Parathyroid adenoma (tissue), 2 donors: ENCODE results near the gene PTCHD4.

Experiments used
- H2AFZ ChIP-seq: fragments of 300-600 bp; sonication (generic); one replicate; pipeline ENCODE4 v1.7.0; 2017; ENCODE audit warnings: antibody characterized with exemption, mild to moderate bottlenecking
- H3K27ac ChIP-seq: fragments of 300-600 bp; sonication (generic); one replicate; pipeline ENCODE4 v1.7.0; 2017
- H3K27me3 ChIP-seq: fragments of 300-600 bp; sonication (generic); one replicate; pipeline ENCODE4 v1.7.0; 2017; ENCODE audit warnings: low read length; ENCODE audit not compliant: control insufficient read depth, insufficient read depth
- H3K36me3 ChIP-seq: fragments of 300-600 bp; sonication (generic); one replicate; pipeline ENCODE4 v1.7.0; 2017; ENCODE audit warnings: low read length; ENCODE audit not compliant: control insufficient read depth, insufficient read depth
- H3K4me1 ChIP-seq: fragments of 300-600 bp; sonication (generic); one replicate; pipeline ENCODE4 v1.7.0; 2017; ENCODE audit warnings: control low read depth
- H3K4me2 ChIP-seq: fragments of 300-600 bp; sonication (generic); one replicate; pipeline ENCODE4 v1.7.0; 2017; ENCODE audit warnings: low read length
- H3K4me3 ChIP-seq: fragments of 300-600 bp; sonication (generic); one replicate; pipeline ENCODE4 v1.7.0; 2017; ENCODE audit warnings: low read depth, low read length
- H3K79me2 ChIP-seq: fragments of 300-600 bp; sonication (generic); one replicate; pipeline ENCODE4 v1.7.0; 2017; ENCODE audit warnings: control low read depth
- H3K9ac ChIP-seq: fragments of 300-600 bp; sonication (generic); one replicate; pipeline ENCODE4 v1.7.0; 2017; ENCODE audit warnings: mild to moderate bottlenecking
- H3K9me3 ChIP-seq: fragments of 300-600 bp; sonication (generic); one replicate; pipeline ENCODE4 v1.7.0; 2017; ENCODE audit warnings: low read length; ENCODE audit not compliant: control insufficient read depth
- TF ChIP-seq, protein P1 (sequence below): fragments of 300-600 bp; sonication (generic); IDR thresholded peaks from one replicate; pipeline ENCODE4 v1.7.0; 2017; ENCODE audit warnings: antibody characterized with exemption, mild to moderate bottlenecking
- donor health status: primary hyperparathyroidism.

Gene PTCHD4

DNA sequence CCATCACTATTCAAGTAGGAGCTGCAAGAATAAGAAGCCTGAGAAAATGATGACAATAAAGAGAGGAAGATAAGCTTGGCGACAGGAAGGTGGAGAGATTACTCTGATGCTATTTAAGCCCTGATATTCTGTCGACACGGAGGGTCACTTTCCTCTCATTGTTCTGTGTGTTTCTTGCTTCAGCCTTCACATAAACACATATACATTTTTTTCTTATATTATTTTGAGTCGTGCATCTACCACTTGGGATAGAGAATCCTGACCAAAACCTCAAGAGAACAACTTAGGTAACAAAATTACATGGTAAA, 10.5 kb downstream of the PTCHD4 start:
- H3K4me3 ChIP-seq: no peak overlapping the region
- H2AFZ ChIP-seq: no peak overlapping the region
- no peaks in the 10 kb centered on the region for H3K9me3 ChIP-seq
- no peaks in the 10 kb centered on the region for H3K79me2 ChIP-seq
- TF ChIP-seq, protein P1, sequence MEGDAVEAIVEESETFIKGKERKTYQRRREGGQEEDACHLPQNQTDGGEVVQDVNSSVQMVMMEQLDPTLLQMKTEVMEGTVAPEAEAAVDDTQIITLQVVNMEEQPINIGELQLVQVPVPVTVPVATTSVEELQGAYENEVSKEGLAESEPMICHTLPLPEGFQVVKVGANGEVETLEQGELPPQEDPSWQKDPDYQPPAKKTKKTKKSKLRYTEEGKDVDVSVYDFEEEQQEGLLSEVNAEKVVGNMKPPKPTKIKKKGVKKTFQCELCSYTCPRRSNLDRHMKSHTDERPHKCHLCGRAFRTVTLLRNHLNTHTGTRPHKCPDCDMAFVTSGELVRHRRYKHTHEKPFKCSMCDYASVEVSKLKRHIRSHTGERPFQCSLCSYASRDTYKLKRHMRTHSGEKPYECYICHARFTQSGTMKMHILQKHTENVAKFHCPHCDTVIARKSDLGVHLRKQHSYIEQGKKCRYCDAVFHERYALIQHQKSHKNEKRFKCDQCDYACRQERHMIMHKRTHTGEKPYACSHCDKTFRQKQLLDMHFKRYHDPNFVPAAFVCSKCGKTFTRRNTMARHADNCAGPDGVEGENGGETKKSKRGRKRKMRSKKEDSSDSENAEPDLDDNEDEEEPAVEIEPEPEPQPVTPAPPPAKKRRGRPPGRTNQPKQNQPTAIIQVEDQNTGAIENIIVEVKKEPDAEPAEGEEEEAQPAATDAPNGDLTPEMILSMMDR: no peak
- H3K4me2 ChIP-seq: no peak overlapping the region
- no peaks in the 10 kb centered on the region for H3K27me3 ChIP-seq
- no peak overlapping the region for H3K9ac ChIP-seq
- no peaks in the 10 kb centered on the region for H3K4me1 ChIP-seq
- no peak overlapping the region for H3K27ac ChIP-seq
- H3K36me3 ChIP-seq: no peaks in the 10 kb centered on the region

GRCh38 chr6:48099713-48100587, 11.0 kb downstream of the PTCHD4 start:
- Histone ChIP-seq H3K79me2 (no peaks in the 10 kb centered on the region), H3K9me3 (no peaks in the 10 kb centered on the region), H3K4me3 (no peak overlapping the region), H3K36me3 (no peaks in the 10 kb centered on the region), H3K9ac (no peak overlapping the region), H3K27ac (no peak overlapping the region), H3K4me2 (no peak overlapping the region), H3K4me1 (no peaks in the 10 kb centered on the region), H3K27me3 (no peaks in the 10 kb centered on the region), H2AFZ (no peak overlapping the region)
- TF ChIP-seq, protein P1: no peak

- no peak overlapping the region for H3K4me3 ChIP-seq
- TF ChIP-seq, protein P1: no peak
- no peak overlapping the region for H3K27ac ChIP-seq
- no peak overlapping the region for H3K9ac ChIP-seq
- no peak overlapping the region for H3K4me2 ChIP-seq
- H3K4me1 ChIP-seq: no peaks in the 10 kb centered on the region
- no peaks in the 10 kb centered on the region for H3K36me3 ChIP-seq
- no peaks in the 10 kb centered on the region for H3K79me2 ChIP-seq
- no peaks in the 10 kb centered on the region for H3K9me3 ChIP-seq
- no peaks in the 10 kb centered on the region for H3K27me3 ChIP-seq
- H2AFZ ChIP-seq: no peak overlapping the region
These were observed 12.1 kb downstream of the PTCHD4 start for GRCh38 chr6:48098923-48099322.

DNA sequence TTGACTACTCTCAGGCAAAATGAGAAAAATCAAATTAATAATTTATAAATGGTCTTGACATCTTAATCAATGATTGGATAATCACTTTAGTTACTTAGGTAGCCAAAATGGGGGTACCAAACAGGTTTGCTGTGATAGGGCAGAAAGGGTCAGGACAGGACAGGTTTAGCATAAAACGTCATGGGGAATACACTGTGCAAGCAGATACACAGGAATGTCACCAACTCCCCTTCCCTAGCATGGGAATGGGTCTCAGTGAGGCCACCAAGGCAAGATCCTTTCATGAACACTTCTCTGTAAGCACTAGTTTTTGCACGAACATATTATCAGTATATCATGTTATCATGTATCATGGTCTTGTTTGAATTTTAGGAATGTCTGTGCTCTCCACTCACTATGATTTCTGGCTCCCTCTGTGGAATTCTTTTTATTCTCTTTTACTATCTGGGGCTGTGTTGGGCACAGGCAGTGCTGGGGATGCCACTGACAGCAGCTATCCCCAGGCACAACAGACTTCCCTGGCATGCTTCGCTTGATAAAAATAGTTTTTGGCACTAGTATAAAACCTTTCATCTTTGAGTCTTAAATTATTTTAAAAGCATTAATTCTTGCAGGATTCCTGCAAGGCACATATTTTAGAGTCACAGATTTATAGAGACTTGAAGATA, 18.3 kb downstream of the PTCHD4 start:
- H3K9me3 ChIP-seq: no peaks in the 10 kb centered on the region
- H3K27me3 ChIP-seq: no peaks in the 10 kb centered on the region
- H3K9ac ChIP-seq: no peak overlapping the region
- H3K4me2 ChIP-seq: no peak overlapping the region
- H3K4me1 ChIP-seq: no peaks in the 10 kb centered on the region
- TF ChIP-seq, protein P1: no peak
- H3K36me3 ChIP-seq: no peaks in the 10 kb centered on the region
- H3K4me3 ChIP-seq: no peak overlapping the region
- H3K27ac ChIP-seq: no peak overlapping the region
- H2AFZ ChIP-seq: no peak overlapping the region
- H3K79me2 ChIP-seq: no peaks in the 10 kb centered on the region
